LNCAP (cell line): ENCODE results near the gene PTPRN2.

Experiments used
- TF ChIP-seq, protein P1 (sequence below): fragments of 450-650 bp; IDR thresholded peaks from 2 replicates; pipeline ENCODE4 v1.5.1; 2017; ENCODE audit warnings: mild to moderate bottlenecking

Gene PTPRN2

DNA sequence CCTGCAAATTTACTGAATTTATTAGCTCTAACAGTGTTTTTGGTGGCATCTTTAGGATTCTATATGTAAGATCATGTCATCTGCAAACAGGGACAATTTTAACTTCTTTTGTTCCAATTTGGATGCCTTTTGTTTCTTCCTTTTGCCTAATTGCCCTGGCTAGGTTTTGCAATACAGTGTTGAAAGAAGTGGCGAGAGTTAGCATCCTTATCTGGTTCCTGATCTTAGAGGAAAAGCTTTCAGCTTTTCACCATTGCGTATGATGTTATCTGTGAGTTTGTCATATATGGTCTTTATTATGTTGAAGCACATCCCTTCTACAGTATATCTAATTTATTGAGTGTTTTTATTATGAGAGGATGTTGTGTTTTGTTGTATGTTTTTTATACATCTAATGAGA, 301.4 kb downstream of the PTPRN2 start:
- TF ChIP-seq, protein P1, sequence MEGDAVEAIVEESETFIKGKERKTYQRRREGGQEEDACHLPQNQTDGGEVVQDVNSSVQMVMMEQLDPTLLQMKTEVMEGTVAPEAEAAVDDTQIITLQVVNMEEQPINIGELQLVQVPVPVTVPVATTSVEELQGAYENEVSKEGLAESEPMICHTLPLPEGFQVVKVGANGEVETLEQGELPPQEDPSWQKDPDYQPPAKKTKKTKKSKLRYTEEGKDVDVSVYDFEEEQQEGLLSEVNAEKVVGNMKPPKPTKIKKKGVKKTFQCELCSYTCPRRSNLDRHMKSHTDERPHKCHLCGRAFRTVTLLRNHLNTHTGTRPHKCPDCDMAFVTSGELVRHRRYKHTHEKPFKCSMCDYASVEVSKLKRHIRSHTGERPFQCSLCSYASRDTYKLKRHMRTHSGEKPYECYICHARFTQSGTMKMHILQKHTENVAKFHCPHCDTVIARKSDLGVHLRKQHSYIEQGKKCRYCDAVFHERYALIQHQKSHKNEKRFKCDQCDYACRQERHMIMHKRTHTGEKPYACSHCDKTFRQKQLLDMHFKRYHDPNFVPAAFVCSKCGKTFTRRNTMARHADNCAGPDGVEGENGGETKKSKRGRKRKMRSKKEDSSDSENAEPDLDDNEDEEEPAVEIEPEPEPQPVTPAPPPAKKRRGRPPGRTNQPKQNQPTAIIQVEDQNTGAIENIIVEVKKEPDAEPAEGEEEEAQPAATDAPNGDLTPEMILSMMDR: no peak

DNA sequence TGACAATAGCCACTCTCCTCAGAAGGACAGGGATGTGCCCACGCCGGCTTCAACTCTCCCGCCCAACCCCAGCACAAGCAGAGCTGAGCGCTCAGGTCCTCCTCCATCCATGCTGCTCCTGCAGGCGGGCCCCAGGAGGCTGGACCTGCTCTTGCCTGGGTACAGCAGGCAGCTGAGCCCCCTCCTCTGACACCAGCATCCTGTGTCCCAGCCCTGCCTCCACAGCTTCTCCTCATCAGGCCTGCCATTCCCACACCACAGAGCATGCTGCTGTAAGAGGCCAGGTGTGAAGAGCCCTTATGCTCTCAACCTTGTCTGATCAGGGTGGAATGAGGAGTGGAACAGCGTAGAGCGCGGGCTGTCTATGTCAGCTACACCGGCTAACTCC, 302.2 kb downstream of the PTPRN2 start:
- TF ChIP-seq, protein P1: no peak

DNA sequence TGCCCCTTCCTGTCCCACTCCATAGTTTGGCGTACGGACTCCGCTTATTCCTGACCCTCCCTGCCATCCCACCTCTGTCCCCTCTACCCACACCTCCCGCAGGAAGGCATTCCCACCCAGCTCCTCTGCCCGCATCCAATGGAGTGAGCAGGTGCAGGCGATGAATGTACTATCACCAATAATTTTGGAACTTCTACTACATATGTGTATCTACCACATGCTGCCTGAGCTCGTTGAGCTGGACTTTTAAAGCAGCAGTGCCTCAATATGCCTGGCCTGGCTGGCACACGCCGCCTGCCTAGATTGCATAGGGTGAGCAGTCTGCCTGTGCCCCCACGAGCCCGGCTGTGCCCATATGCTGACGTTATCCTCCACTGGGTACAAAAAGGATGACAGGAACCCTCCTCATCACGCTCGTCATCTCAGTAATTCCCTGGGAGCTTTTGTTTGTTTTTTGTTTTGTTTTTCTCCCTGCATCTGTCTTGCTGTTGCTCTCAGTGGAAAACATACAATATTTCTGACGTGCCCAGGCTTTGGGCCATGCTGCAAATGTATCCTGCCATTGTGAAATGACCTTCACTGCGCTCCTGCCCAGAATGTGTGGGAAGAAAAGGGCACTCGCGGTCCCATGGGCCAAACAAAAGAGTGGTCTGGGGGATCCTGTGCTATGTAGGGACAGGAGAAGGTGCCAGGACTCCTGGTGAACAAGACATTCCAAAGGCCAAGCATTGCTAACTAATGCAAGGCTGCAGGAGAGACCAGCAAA, 302.8 kb downstream of the PTPRN2 start:
- TF ChIP-seq, protein P1: no peak

DNA sequence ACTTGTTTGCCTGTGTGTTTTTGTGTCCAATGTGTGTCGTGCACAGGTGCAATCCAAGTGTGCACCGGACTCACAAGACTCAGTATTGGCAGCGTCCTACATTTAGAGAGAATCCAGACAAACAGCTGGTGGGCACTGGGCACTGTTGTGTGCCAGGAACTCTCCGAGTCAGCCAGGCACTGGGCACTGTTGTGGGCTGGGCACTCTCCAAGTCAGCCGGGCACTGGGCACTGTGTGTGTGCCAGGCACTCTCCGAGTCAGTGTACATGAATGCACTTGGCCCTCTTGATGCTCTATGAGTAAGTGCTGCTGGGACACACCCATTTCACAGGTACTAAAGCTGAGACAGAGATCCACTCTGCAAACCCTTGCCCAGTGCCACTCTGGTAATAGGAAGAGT, 303.5 kb downstream of the PTPRN2 start:
- TF ChIP-seq, protein P1: no peak

DNA sequence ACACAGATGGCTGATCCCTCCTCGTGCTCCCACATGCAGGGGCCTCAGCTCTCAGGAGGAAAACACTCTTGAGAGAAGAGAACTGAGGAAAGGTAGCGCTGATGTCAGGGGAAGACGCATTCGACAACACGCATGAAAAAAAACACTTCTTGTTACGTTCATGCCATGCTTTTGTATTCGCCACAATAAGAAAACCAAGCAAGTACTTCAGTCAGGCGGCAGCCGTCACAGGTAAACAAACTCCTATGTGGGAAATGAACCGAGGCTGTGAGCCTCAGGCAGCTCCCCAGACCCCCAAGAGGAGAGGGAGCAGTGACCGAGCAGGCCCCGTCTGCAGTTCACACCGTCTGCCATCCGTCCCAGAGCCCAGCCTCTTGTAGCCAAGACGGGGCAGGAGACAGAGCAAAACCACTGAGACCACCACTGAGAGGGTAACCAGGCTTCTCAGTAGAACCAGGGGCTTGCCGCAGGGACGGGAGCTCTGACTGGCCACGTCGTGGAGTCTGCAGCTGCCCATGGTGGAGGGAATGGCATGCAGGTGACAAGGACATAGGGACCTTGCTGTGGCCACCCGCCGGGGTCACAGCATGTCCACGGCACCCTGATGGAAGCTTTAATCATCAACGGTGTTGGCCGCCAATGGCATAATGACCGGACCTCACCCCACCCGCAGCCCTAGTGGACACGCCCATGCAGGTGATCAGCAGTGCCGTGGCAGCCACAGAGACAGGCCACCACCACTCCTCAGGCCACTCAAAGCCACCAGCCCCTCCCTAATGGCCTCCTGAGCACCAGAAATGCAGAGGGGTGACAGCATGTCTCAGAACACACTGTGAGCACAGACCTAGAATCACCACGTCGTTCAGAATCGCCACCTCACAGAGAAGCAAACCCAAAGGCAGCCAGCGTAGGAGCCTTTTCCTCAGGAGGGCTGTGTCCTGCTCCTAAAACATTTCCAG, 304.3 kb downstream of the PTPRN2 start:
- TF ChIP-seq, protein P1: no peak

DNA sequence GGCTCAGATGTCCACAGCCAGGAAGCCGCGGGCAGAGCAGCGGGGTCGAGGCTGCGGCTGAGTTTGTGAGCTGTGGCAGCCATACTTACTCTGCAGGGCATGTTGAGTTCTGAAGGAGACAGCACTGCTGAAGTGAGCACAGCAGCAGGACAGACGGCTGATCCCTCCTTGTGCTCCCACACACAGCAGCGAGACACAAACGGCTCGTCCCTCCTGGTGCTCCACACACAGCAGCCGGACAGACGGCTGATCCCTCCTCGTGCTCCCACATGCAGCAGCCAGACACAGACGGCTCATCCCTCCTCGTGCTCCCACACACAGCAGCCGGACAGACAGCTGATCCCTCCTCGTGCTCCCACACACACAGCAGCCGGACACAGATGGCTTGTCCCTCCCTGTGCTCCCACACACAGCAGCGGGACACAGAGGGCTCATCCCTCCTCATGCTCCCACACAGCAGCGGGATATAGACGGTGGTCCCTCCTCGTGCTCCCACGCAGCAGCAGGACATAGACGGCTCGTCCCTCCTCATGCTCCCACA, 305.1 kb downstream of the PTPRN2 start:
- TF ChIP-seq, protein P1: no peak

DNA sequence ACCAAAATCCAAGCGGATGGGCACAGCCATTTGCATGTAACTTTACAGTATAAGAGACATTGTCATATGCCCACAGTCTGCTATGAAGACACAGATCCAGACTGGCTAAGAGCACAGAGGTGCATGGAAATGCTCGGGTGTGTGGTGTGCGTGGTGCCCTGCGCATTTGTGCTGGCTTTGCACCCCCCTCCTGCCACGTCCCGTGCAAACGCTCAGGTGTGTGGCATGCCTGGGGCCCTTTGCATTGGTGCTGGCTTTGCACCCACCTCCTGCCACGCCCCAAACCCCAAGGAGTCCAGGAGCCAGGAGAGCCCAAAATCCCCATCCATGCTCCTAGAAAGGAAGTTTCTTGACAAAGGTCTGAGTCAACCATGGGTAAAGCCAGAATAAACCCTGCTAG, 306.2 kb downstream of the PTPRN2 start:
- TF ChIP-seq, protein P1: no peak
